NCI-H1092 (cell line): ENCODE measurements around the gene IFT57.

Source experiments
- DNase-seq: peaks from one replicate; lab custom pipeline; 2025; lab: John Stamatoyannopoulos, UW

IFT57 gene

GRCh38 chr3:108219336-108219735, 2.9 kb downstream of the IFT57 start:
- DNase-seq = no peak

- no peak for DNase-seq
Measured at GRCh38 chr3:108218811-108219210, 3.4 kb downstream of the IFT57 start.

GRCh38 chr3:108215871-108216270, 6.4 kb downstream of the IFT57 start:
- no peak for DNase-seq

- no peak for DNase-seq
Measured at GRCh38 chr3:108209579-108209978, 12.6 kb downstream of the IFT57 start.

GRCh38 chr3:108208831-108209230, 13.4 kb downstream of the IFT57 start:
- no peak for DNase-seq

- no peak for DNase-seq
Measured at GRCh38 chr3:108202834-108203233, 19.4 kb downstream of the IFT57 start.

- DNase-seq = no peak
Measured at GRCh38 chr3:108202080-108202479, 20.1 kb downstream of the IFT57 start.

GRCh38 chr3:108201258-108201657, 21.0 kb downstream of the IFT57 start:
- no peak for DNase-seq

- DNase-seq = no peak
Measured at GRCh38 chr3:108200578-108200977, 21.6 kb downstream of the IFT57 start.

GRCh38 chr3:108200024-108200423, 22.2 kb downstream of the IFT57 start:
- DNase-seq = no peak

GRCh38 chr3:108191394-108191793, 30.8 kb downstream of the IFT57 start:
- DNase-seq = no peak

- DNase-seq = no peak
Measured at GRCh38 chr3:108190346-108190745, 31.9 kb downstream of the IFT57 start.

GRCh38 chr3:108189440-108189839, 32.8 kb downstream of the IFT57 start:
- DNase-seq = no peak

GRCh38 chr3:108185536-108185935, 36.7 kb downstream of the IFT57 start:
- no peak for DNase-seq

- DNase-seq = no peak
Measured at GRCh38 chr3:108184824-108185223, 37.4 kb downstream of the IFT57 start.

GRCh38 chr3:108183971-108184370, 38.3 kb downstream of the IFT57 start:
- no peak for DNase-seq

- no peak for DNase-seq
Measured at GRCh38 chr3:108183181-108183580, 39.0 kb downstream of the IFT57 start.

- no peak for DNase-seq
Measured at GRCh38 chr3:108182339-108182738, 39.9 kb downstream of the IFT57 start.

- no peak for DNase-seq
Measured at GRCh38 chr3:108181172-108181571, 41.1 kb downstream of the IFT57 start.

GRCh38 chr3:108180194-108180593, 42.0 kb downstream of the IFT57 start:
- no peak for DNase-seq

GRCh38 chr3:108178676-108179075, 43.5 kb downstream of the IFT57 start:
- DNase-seq = no peak

- DNase-seq = no peak
Measured at GRCh38 chr3:108177536-108177935, 44.7 kb downstream of the IFT57 start.

GRCh38 chr3:108175352-108175751, 46.9 kb downstream of the IFT57 start:
- no peak for DNase-seq

- no peak for DNase-seq
Measured at GRCh38 chr3:108171106-108171505, 51.1 kb downstream of the IFT57 start.

- no peak for DNase-seq
Measured at GRCh38 chr3:108164391-108164790, 57.8 kb downstream of the IFT57 start.
